Neural cell (in vitro differentiated cells): ENCODE data around the gene CACNA1H. TPM values are rescaled to one million over a fixed set of nuclear protein-coding genes. Genes with fewer than 3 reads are reported as not detected.

Experiments used
- H2AFZ ChIP-seq: fragments of 200-600, 300-800 bp; sonication (generic), shearing (Covaris generic); 2 replicates; pipeline ENCODE4 v1.6.0; 2014; ENCODE audit warnings: low read depth, mild to moderate bottlenecking, antibody characterized with exemption, low read length, moderate library complexity
- H3F3A ChIP-seq: fragments of 200-600 bp; shearing (Covaris generic); 2 replicates; pipeline ENCODE4 v1.6.1; 2016; ENCODE audit warnings: mild to moderate bottlenecking, moderate library complexity, mixed read lengths, antibody characterized with exemption, low read length; ENCODE audit not compliant: insufficient read depth, poor library complexity, severe bottlenecking
- H3K27ac ChIP-seq: fragments of 200-600, 300-800 bp; sonication (generic), shearing (Covaris generic); 2 replicates; pipeline ENCODE4 v1.5.1; 2014; ENCODE audit warnings: mild to moderate bottlenecking, low read length, moderate library complexity
- H3K27me3 ChIP-seq: fragments of 300-800, 200-600 bp; sonication (generic), shearing (Covaris generic); 2 replicates; pipeline ENCODE4 v1.6.0; 2014; ENCODE audit warnings: mild to moderate bottlenecking, low read depth, low read length, moderate library complexity; ENCODE audit not compliant: insufficient read depth
- H3K36me3 ChIP-seq: fragments of 300-800, 200-600 bp; sonication (generic), shearing (Covaris generic); 2 replicates; pipeline ENCODE4 v1.5.1; 2014; ENCODE audit warnings: mild to moderate bottlenecking, antibody characterized with exemption, low read length, moderate library complexity; ENCODE audit not compliant: insufficient read depth
- H3K4me2 ChIP-seq: fragments of 300-800, 200-600 bp; sonication (generic), shearing (Covaris generic); 2 replicates; pipeline ENCODE4 v1.6.0; 2014; ENCODE audit warnings: mild to moderate bottlenecking, low read length
- H3K4me3 ChIP-seq: fragments of 300-800, 200-600 bp; sonication (generic), shearing (Covaris generic); 2 replicates; pipeline ENCODE4 v1.5.1; 2014; ENCODE audit warnings: mild to moderate bottlenecking, low read length, moderate library complexity
- H3K79me2 ChIP-seq: fragments of 200-600 bp; shearing (Covaris generic); replicated peaks from 2 replicates; pipeline ENCODE4 v1.6.0; 2014; ENCODE audit warnings: mild to moderate bottlenecking, low read length, moderate library complexity; ENCODE audit not compliant: insufficient read depth
- H3K9ac ChIP-seq: fragments of 300-800, 200-600 bp; sonication (generic), shearing (Covaris generic); 2 replicates; pipeline ENCODE4 v1.6.1; 2016; ENCODE audit warnings: mild to moderate bottlenecking, low read length, mixed read lengths
- H3K9me2 ChIP-seq: fragments of 200-600 bp; shearing (Covaris generic); 2 replicates; pipeline ENCODE4 v1.6.1; 2016; ENCODE audit warnings: mild to moderate bottlenecking, low read length, mixed read lengths; ENCODE audit not compliant: insufficient read depth
- H3K9me3 ChIP-seq: fragments of 200-600, 300-800 bp; sonication (generic), shearing (Covaris generic); 2 replicates; pipeline ENCODE4 v1.6.1; 2016; ENCODE audit warnings: mild to moderate bottlenecking, mixed run types, low read length, moderate library complexity, mixed read lengths
- H4K20me1 ChIP-seq: fragments of 200-600 bp; shearing (Covaris generic); 2 replicates; pipeline ENCODE4 v1.6.1; 2016; ENCODE audit warnings: mild to moderate bottlenecking, mixed run types; ENCODE audit not compliant: insufficient read depth
- CTCF ChIP-seq: fragments of 450-650 bp; IDR thresholded peaks from 2 replicates; pipeline ENCODE4 v1.5.1; 2014; ENCODE audit warnings: antibody characterized with exemption, mild to moderate bottlenecking, moderate library complexity; ENCODE audit not compliant: poor library complexity, severe bottlenecking
- EP300 ChIP-seq: fragments of 450-650 bp; conservative IDR thresholded peaks from 2 replicates; pipeline ENCODE4 v1.6.1; 2014; ENCODE audit warnings: antibody characterized with exemption, mild to moderate bottlenecking, moderate library complexity; ENCODE audit not compliant: poor library complexity, severe bottlenecking
- EZH2 ChIP-seq: fragments of 200-600, 300-800 bp; shearing (Covaris generic), sonication (generic); IDR thresholded peaks from 2 replicates; pipeline ENCODE4 v1.6.1; 2014; ENCODE audit warnings: antibody characterized with exemption, low read length, borderline replicate concordance, mild to moderate bottlenecking; ENCODE audit not compliant: insufficient read depth, poor library complexity, severe bottlenecking
- MXI1 ChIP-seq: fragments of 450-650 bp; conservative IDR thresholded peaks from 2 replicates; pipeline ENCODE4 v1.6.1; 2014; ENCODE audit warnings: antibody characterized with exemption, mild to moderate bottlenecking; ENCODE audit not compliant: poor library complexity, severe bottlenecking
- POLR2AphosphoS5 ChIP-seq: IDR thresholded peaks from 2 replicates; pipeline ENCODE4 v1.6.1; 2012
- RAD21 ChIP-seq: fragments of 450-650 bp; conservative IDR thresholded peaks from 2 replicates; pipeline ENCODE4 v1.6.1; 2014; ENCODE audit warnings: antibody characterized with exemption, mild to moderate bottlenecking, moderate library complexity
- REST ChIP-seq: IDR thresholded peaks from 2 replicates; pipeline ENCODE4 v1.6.1; 2012; ENCODE audit warnings: borderline replicate concordance
- SMC3 ChIP-seq: fragments of 450-650 bp; conservative IDR thresholded peaks from 2 replicates; pipeline ENCODE4 v1.6.1; 2014; ENCODE audit warnings: antibody characterized with exemption, mild to moderate bottlenecking, moderate library complexity; ENCODE audit not compliant: poor library complexity
- TAF1 ChIP-seq: IDR thresholded peaks from 2 replicates; pipeline ENCODE4 v1.6.1; 2012; ENCODE audit warnings: low read depth
- polyA plus RNA-seq: library from polyadenylated mRNA; depleted of rRNA; stranded (reverse); fragments of >200 nt; gene quantifications from 2 replicates; pipeline ENCODE4 v1.2.3, GENCODE V29; 2014

CACNA1H gene
- polyA plus RNA-seq, 1 donor from 2014 or later = 27.7 TPM

- H3K27me3 ChIP-seq = no peaks in the 10 kb centered on the region
- no peak overlapping the region for H3K27ac ChIP-seq
- no peak overlapping the region for H2AFZ ChIP-seq
- TF ChIP-seq CTCF (no peak), EP300 (no peak), POLR2AphosphoS5 (no peak), TAF1 (no peak), RAD21 (no peak), EZH2 (no peak), SMC3 (no peak)
- no peaks in the 10 kb centered on the region for H4K20me1 ChIP-seq
- H3K9me2 ChIP-seq = no peaks in the 10 kb centered on the region
- no peak overlapping the region for H3K4me3 ChIP-seq
- no peaks in the 10 kb centered on the region for H3F3A ChIP-seq
- no peaks in the 10 kb centered on the region for H3K9me3 ChIP-seq
- H3K79me2 ChIP-seq = no peaks in the 10 kb centered on the region
- H3K9ac ChIP-seq = no peak overlapping the region
- no peak overlapping the region for H3K4me2 ChIP-seq
- no peaks in the 10 kb centered on the region for H3K36me3 ChIP-seq
These were observed 64.6 kb downstream of the CACNA1H start for GRCh38 chr16:1217526-1217925.

GRCh38 chr16:1218061-1218929 lies 65.4 kb downstream of the CACNA1H start:
- Histone ChIP-seq H2AFZ (no peak overlapping the region), H3K4me3 (no peak overlapping the region), H3K9me2 (no peaks in the 10 kb centered on the region), H3F3A (no peaks in the 10 kb centered on the region), H3K4me2 (no peak overlapping the region), H4K20me1 (no peaks in the 10 kb centered on the region), H3K9me3 (no peaks in the 10 kb centered on the region), H3K27me3 (no peaks in the 10 kb centered on the region), H3K36me3 (no peaks in the 10 kb centered on the region), H3K79me2 (no peaks in the 10 kb centered on the region), H3K27ac (no peak overlapping the region), H3K9ac (no peak overlapping the region)
- TF ChIP-seq TAF1 (no peak), CTCF (no peak), SMC3 (no peak), REST (no peak), EZH2 (no peak), EP300 (no peak), RAD21 (no peak), POLR2AphosphoS5 (no peak), MXI1 (no peak)
